ENCODE data around the gene RHOF. TPM values are rescaled to one million over a fixed set of nuclear protein-coding genes. Genes with fewer than 3 reads are reported as not detected.

Gene RHOF
- total and polyA plus RNA-seq, 5 donors from 2014 or later = 80.4 to 149 (median 96.4) TPM

DNA sequence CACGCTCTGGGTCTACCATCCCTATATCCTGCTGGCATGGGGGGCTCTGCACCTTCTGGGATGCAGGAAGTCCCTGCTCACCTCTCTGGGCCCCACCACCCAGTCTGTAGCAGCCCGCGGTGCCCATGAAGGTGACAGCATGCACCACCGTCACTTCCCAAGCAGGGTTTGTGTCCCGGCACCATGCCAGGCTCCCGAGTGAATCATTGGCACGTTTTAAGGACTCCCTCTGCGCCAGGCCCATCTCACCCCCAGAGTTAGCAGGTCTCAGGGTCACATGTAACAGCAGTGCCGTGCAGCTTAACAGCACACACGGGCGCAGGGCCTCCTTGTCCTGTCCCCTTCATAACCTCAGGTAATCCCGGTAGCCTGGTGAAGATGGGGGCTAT, 30.2 kb upstream of the RHOF start:
- H3K4me1 Mint-ChIP-seq = peaks cover 0 to 22% (median 9%) of the 10 kb centered on the region in 4 donors
- H3K36me3 Mint-ChIP-seq = peaks cover 26% of the 10 kb centered on the region
- H3K9me3 Mint-ChIP-seq = peaks cover 0 to 3% (median 0%) of the 10 kb centered on the region in 7 donors
- no peak for ATAC-seq (ENCODE audit: low read depth in 2 of 2)
- Histone ChIP-seq H3K27me3 (ENCODE audit: control insufficient read depth, insufficient read depth, low read length) (no peaks in the 10 kb centered on the region), H3K9me3 (ENCODE audit: control insufficient read depth in 2 of 2, low read length in 2 of 2) (no peaks in the 10 kb centered on the region), H3K4me3 (ENCODE audit: low read depth, low read length) (no peak overlapping the region), H3K36me3 (ENCODE audit: control insufficient read depth, insufficient read depth, low read length) (peaks cover 83% of the 10 kb centered on the region), H3K4me1 (ENCODE audit: control insufficient read depth, insufficient read depth, low read length, poor library complexity, severe bottlenecking) (no peaks in the 10 kb centered on the region), H3K27ac (ENCODE audit: insufficient read depth, low read length, poor library complexity, severe bottlenecking) (no peak overlapping the region)
- no peaks in the 10 kb centered on the region for H3K27me3 Mint-ChIP-seq
- H3K27ac Mint-ChIP-seq = no peak overlapping the region
- H3K4me3 Mint-ChIP-seq = no peak overlapping the region
- DNase-seq = no peak

DNA sequence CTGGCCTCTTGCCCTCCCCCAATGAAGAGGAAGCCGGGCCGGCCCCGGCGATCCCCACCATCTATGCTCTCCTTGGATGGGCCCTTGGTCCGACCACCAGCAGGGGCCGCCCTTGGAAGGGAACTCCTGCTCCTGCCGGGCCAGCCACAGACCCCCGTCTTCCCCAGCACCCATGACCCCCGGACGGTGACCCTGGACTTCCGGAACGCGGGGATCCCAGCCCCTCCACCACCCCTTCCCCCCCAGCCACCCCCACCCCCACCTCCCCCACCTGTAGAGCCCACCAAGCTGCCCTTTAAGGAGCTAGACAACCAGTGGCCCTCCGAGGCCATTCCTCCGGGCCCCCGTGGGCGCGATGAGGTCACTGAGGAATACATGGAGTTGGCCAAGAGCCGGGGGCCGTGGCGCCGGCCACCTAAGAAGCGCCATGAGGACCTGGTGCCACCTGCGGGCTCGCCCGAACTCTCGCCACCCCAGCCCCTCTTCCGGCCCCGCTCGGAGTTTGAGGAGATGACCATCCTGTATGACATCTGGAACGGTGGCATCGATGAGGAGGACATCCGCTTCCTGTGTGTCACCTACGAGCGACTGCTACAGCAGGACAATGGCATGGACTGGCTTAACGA, 29.7 kb upstream of the RHOF start:
- no peak for DNase-seq
- no peak overlapping the region for H3K4me3 Mint-ChIP-seq
- Histone ChIP-seq H3K4me1 (ENCODE audit: control insufficient read depth, insufficient read depth, low read length, poor library complexity, severe bottlenecking) (no peaks in the 10 kb centered on the region), H3K9me3 (ENCODE audit: control insufficient read depth in 2 of 2, low read length in 2 of 2) (no peaks in the 10 kb centered on the region), H3K36me3 (ENCODE audit: control insufficient read depth, insufficient read depth, low read length) (peaks cover 78% of the 10 kb centered on the region), H3K27ac (ENCODE audit: insufficient read depth, low read length, poor library complexity, severe bottlenecking) (no peak overlapping the region), H3K4me3 (ENCODE audit: low read depth, low read length) (no peak overlapping the region), H3K27me3 (ENCODE audit: control insufficient read depth, insufficient read depth, low read length) (no peaks in the 10 kb centered on the region)
- ATAC-seq (ENCODE audit: low read depth in 2 of 2) = no peak
- peaks cover 0 to 1% (median 0%) of the 10 kb centered on the region in 7 donors for H3K9me3 Mint-ChIP-seq
- H3K27me3 Mint-ChIP-seq = no peaks in the 10 kb centered on the region
- peaks cover 21% of the 10 kb centered on the region for H3K36me3 Mint-ChIP-seq
- peaks cover 0 to 17% (median 6%) of the 10 kb centered on the region in 4 donors for H3K4me1 Mint-ChIP-seq
- no peak overlapping the region for H3K27ac Mint-ChIP-seq

GRCh38 chr12:121822393-121823100, 29.1 kb upstream of the RHOF start:
- H3K27ac ChIP-seq (ENCODE audit: insufficient read depth, low read length, poor library complexity, severe bottlenecking) = no peak overlapping the region
- H3K27me3 Mint-ChIP-seq = no peaks in the 10 kb centered on the region
- no peak overlapping the region for H3K4me3 Mint-ChIP-seq
- DNase-seq (no peak), ATAC-seq (ENCODE audit: low read depth in 2 of 2) (no peak)
- H3K27me3 ChIP-seq (ENCODE audit: control insufficient read depth, insufficient read depth, low read length) = no peaks in the 10 kb centered on the region
- no peak overlapping the region for H3K27ac Mint-ChIP-seq
- peaks cover 21% of the 10 kb centered on the region for H3K36me3 Mint-ChIP-seq
- H3K4me1 Mint-ChIP-seq = peaks cover 0 to 16% (median 5%) of the 10 kb centered on the region in 4 donors
- peaks cover 0 to 1% (median 0%) of the 10 kb centered on the region in 7 donors for H3K9me3 Mint-ChIP-seq
- peaks cover 78% of the 10 kb centered on the region for H3K36me3 ChIP-seq (ENCODE audit: control insufficient read depth, insufficient read depth, low read length)
- H3K4me3 ChIP-seq (ENCODE audit: low read depth, low read length) = no peak overlapping the region
- no peaks in the 10 kb centered on the region for H3K4me1 ChIP-seq (ENCODE audit: control insufficient read depth, insufficient read depth, low read length, poor library complexity, severe bottlenecking)
- H3K9me3 ChIP-seq (ENCODE audit: control insufficient read depth in 2 of 2, low read length in 2 of 2) = no peaks in the 10 kb centered on the region

- Histone ChIP-seq H3K4me3 (ENCODE audit: low read depth, low read length) (no peak overlapping the region), H3K27ac (ENCODE audit: insufficient read depth, low read length, poor library complexity, severe bottlenecking) (no peak overlapping the region), H3K9me3 (ENCODE audit: control insufficient read depth in 2 of 2, low read length in 2 of 2) (no peaks in the 10 kb centered on the region), H3K27me3 (ENCODE audit: control insufficient read depth, insufficient read depth, low read length) (no peaks in the 10 kb centered on the region), H3K4me1 (ENCODE audit: control insufficient read depth, insufficient read depth, low read length, poor library complexity, severe bottlenecking) (peaks cover 2% of the 10 kb centered on the region), H3K36me3 (ENCODE audit: control insufficient read depth, insufficient read depth, low read length) (peaks cover 83% of the 10 kb centered on the region)
- DNase-seq (no peak), ATAC-seq (ENCODE audit: low read depth in 2 of 2) (no peak)
- Mint-ChIP-seq H3K36me3 (peaks cover 19% of the 10 kb centered on the region), H3K4me1 (peaks cover 0 to 20% (median 12%) of the 10 kb centered on the region in 4 donors), H3K4me3 (no peak overlapping the region), H3K27me3 (no peaks in the 10 kb centered on the region), H3K9me3 (peaks cover 0 to 1% (median 0%) of the 10 kb centered on the region in 7 donors), H3K27ac (no peak overlapping the region)
Measured at GRCh38 chr12:121820056-121820455, 26.6 kb upstream of the RHOF start.

- H3K4me1 ChIP-seq (ENCODE audit: control insufficient read depth, insufficient read depth, low read length, poor library complexity, severe bottlenecking) = peaks cover 2% of the 10 kb centered on the region
- no peaks in the 10 kb centered on the region for H3K27me3 ChIP-seq (ENCODE audit: control insufficient read depth, insufficient read depth, low read length)
- ATAC-seq (ENCODE audit: low read depth in 2 of 2) (no peak), DNase-seq (no peak)
- H3K36me3 ChIP-seq (ENCODE audit: control insufficient read depth, insufficient read depth, low read length) = peaks cover 85% of the 10 kb centered on the region
- no peaks in the 10 kb centered on the region for H3K9me3 ChIP-seq (ENCODE audit: control insufficient read depth in 2 of 2, low read length in 2 of 2)
- H3K4me3 Mint-ChIP-seq = no peak overlapping the region
- no peak overlapping the region for H3K4me3 ChIP-seq (ENCODE audit: low read depth, low read length)
- H3K27ac Mint-ChIP-seq = peak overlapping the region in 1 of 3 donors; percentile 12
- peaks cover 21% of the 10 kb centered on the region for H3K36me3 Mint-ChIP-seq
- H3K27ac ChIP-seq (ENCODE audit: insufficient read depth, low read length, poor library complexity, severe bottlenecking) = no peak overlapping the region
- no peaks in the 10 kb centered on the region for H3K9me3 Mint-ChIP-seq
- H3K4me1 Mint-ChIP-seq = peaks cover 0 to 22% (median 12%) of the 10 kb centered on the region in 4 donors
- no peaks in the 10 kb centered on the region for H3K27me3 Mint-ChIP-seq
Measured at GRCh38 chr12:121819212-121819949, 25.9 kb upstream of the RHOF start.

DNA sequence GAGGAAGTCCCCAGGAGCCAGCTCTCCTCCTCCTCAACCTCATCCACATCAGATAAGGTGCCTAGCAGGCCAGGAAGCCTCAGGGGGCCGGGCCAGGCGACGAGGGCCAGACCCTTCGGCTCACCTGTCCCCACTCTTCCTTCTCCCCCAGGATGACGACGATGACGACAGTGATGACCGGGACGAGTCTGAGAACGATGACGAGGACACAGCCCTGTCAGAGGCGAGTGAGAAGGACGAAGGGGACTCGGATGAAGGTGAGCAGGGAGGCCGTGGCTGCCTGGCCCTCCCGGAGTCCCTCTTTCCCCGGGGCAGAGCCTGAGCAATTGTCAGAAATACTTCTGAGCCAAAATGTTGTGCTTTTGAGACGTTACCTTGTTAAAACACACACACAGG, 24.2 kb upstream of the RHOF start:
- no peaks in the 10 kb centered on the region for H3K27me3 ChIP-seq (ENCODE audit: control insufficient read depth, insufficient read depth, low read length)
- no peak overlapping the region for H3K27ac ChIP-seq (ENCODE audit: insufficient read depth, low read length, poor library complexity, severe bottlenecking)
- H3K4me1 ChIP-seq (ENCODE audit: control insufficient read depth, insufficient read depth, low read length, poor library complexity, severe bottlenecking) = peaks cover 16% of the 10 kb centered on the region
- peaks cover 0 to 34% (median 22%) of the 10 kb centered on the region in 4 donors for H3K4me1 Mint-ChIP-seq
- peaks cover 84% of the 10 kb centered on the region for H3K36me3 ChIP-seq (ENCODE audit: control insufficient read depth, insufficient read depth, low read length)
- H3K27ac Mint-ChIP-seq = no peak overlapping the region
- ATAC-seq (ENCODE audit: low read depth in 2 of 2) (no peak), DNase-seq (no peak)
- no peaks in the 10 kb centered on the region for H3K9me3 Mint-ChIP-seq
- no peaks in the 10 kb centered on the region for H3K9me3 ChIP-seq (ENCODE audit: control insufficient read depth in 2 of 2, low read length in 2 of 2)
- no peak overlapping the region for H3K4me3 ChIP-seq (ENCODE audit: low read depth, low read length)
- H3K4me3 Mint-ChIP-seq = no peak overlapping the region
- H3K27me3 Mint-ChIP-seq = no peaks in the 10 kb centered on the region
- peaks cover 26% of the 10 kb centered on the region for H3K36me3 Mint-ChIP-seq

DNA sequence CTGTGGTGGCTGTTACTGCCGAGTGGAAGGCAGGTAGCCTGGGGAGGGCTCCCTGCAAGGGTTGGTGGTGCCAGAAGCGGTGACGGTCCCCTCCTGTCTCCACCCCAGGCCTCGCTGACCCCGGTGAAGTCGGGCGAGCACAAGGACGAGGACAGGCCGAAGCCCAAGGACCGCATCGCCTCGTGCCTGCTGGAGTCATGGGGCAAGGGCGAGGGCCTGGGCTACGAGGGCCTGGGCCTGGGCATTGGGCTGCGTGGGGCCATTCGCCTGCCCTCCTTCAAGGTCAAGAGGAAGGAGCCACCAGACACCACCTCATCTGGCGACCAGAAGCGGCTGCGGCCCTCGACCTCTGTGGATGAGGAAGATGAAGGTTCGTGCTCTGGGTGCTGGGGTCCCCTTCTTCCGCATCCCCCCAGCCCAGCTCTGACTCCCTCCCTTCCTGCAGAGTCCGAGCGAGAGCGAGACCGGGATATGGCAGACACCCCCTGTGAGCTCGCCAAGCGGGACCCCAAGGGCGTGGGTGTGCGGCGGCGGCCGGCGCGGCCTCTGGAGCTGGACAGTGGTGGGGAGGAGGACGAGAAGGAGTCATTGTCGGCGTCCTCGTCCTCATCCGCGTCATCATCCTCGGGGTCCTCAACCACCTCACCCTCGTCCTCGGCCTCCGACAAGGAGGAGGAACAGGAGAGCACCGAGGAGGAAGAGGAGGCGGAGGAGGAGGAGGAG, 23.6 kb upstream of the RHOF start:
- Mint-ChIP-seq H3K9me3 (no peaks in the 10 kb centered on the region), H3K27ac (peak overlapping the region in 1 of 3 donors; percentile 57), H3K36me3 (peaks cover 26% of the 10 kb centered on the region)

More for the DNA sequence above, 23.6 kb upstream of the RHOF start:
- no peak overlapping the region for H3K4me3 ChIP-seq (ENCODE audit: low read depth, low read length)
- H3K4me1 ChIP-seq (ENCODE audit: control insufficient read depth, insufficient read depth, low read length, poor library complexity, severe bottlenecking) = peaks cover 21% of the 10 kb centered on the region
- no peak overlapping the region for H3K27ac ChIP-seq (ENCODE audit: insufficient read depth, low read length, poor library complexity, severe bottlenecking)
- H3K9me3 ChIP-seq (ENCODE audit: control insufficient read depth in 2 of 2, low read length in 2 of 2) = no peaks in the 10 kb centered on the region
- Mint-ChIP-seq H3K4me3 (peak overlapping the region in 2 of 4 donors; percentile 62 to 83), H3K27me3 (no peaks in the 10 kb centered on the region), H3K4me1 (peaks cover 0 to 36% (median 23%) of the 10 kb centered on the region in 4 donors)
- peaks cover 80% of the 10 kb centered on the region for H3K36me3 ChIP-seq (ENCODE audit: control insufficient read depth, insufficient read depth, low read length)
- H3K27me3 ChIP-seq (ENCODE audit: control insufficient read depth, insufficient read depth, low read length) = no peaks in the 10 kb centered on the region
- ATAC-seq (ENCODE audit: low read depth in 2 of 2) = no peak
- DNase-seq = no peak
